ENCODE data around the gene CRIP1. TPM values are rescaled to one million over a fixed set of nuclear protein-coding genes. Genes with fewer than 3 reads are reported as not detected.

Gene CRIP1
- total and polyA plus RNA-seq, 10 of the 15 experiments (the other 5 are each of a cell fraction or from before 2014, with no cell fraction given) = 66.8 to 259 (median 154) TPM

GRCh38 chr14:105442834-105443233 lies 43.9 kb upstream of the CRIP1 start:
- Histone ChIP-seq H4K20me1 (ENCODE audit: control insufficient read depth, insufficient read depth) (no peaks in the 10 kb centered on the region), H3K27ac (ENCODE audit: control insufficient read depth, insufficient read depth) (no peak overlapping the region), H3K4me3 (no peak overlapping the region), H3K4me1 (ENCODE audit: control insufficient read depth, insufficient read depth, low read length) (no peaks in the 10 kb centered on the region), H3K9me3 (replicated peaks; ENCODE audit: control insufficient read depth, insufficient read depth, low read length) (no peaks in the 10 kb centered on the region), H3K36me3 (ENCODE audit: control insufficient read depth in 2 of 2, insufficient read depth in 2 of 2, low read length in 1 of 2) (peaks cover 0 to 20% of the 10 kb centered on the region in 2 experiments; a peak in 3 of 4 replicates), H3K79me2 (ENCODE audit: control insufficient read depth, insufficient read depth, low read length) (peaks cover 2% of the 10 kb centered on the region; the same call in 1 of the 2 replicates), H3K27me3 (replicated peaks in 1 of 2; ENCODE audit: control insufficient read depth in 2 of 2, insufficient read depth in 2 of 2, low read length in 1 of 2) (no peaks in the 10 kb centered on the region), H2AFZ (ENCODE audit: control insufficient read depth, low read depth, low read length) (no peak overlapping the region), H3K9ac (ENCODE audit: control insufficient read depth, insufficient read depth, low read length) (no peak overlapping the region), H3K4me2 (ENCODE audit: control insufficient read depth, insufficient read depth) (no peak overlapping the region)
- in situ Hi-C loops (cut with MboI) = no loop called here
- no peak for TF ChIP-seq KAT2A (conservative IDR thresholded peaks at IDR 0.05; ENCODE audit: control insufficient read depth, low read depth, low read length)
- WGBS (ENCODE audit: insufficient coverage, insufficient replicate concordance, low lambda C conversion rate, missing lambda C conversion rate) = 86% methylated on average over 12 of the region's 12 CpGs
- ChIA-PET RAD21 (ENCODE audit: unreplicated experiment) (no interaction called here), POLR2A (no interaction called here), CTCF (no interaction called here), SMC1A (ENCODE audit: uncharacterized antibody, unreplicated experiment) (no interaction called here)
- DNase-seq (ENCODE audit: low read depth, low spot score) = no peak
- no peak for ATAC-seq
- intact Hi-C loops (cut with micrococcal nuclease; ENCODE audit: unreplicated experiment) = no loop called here
- no peak for FAIRE-seq
- BruUV-seq (replicated peaks) = no TSS peak

- Histone ChIP-seq H3K4me1 (ENCODE audit: control insufficient read depth, insufficient read depth, low read length) (no peaks in the 10 kb centered on the region), H3K9ac (ENCODE audit: control insufficient read depth, insufficient read depth, low read length) (no peak overlapping the region), H3K79me2 (ENCODE audit: control insufficient read depth, insufficient read depth, low read length) (no peaks in the 10 kb centered on the region), H3K4me3 (no peak overlapping the region), H3K36me3 (ENCODE audit: control insufficient read depth in 2 of 2, insufficient read depth in 2 of 2, low read length in 1 of 2) (peaks cover 0 to 14% of the 10 kb centered on the region in 2 experiments; a peak in 3 of 4 replicates), H2AFZ (ENCODE audit: control insufficient read depth, low read depth, low read length) (no peak overlapping the region), H3K27me3 (replicated peaks in 1 of 2; ENCODE audit: control insufficient read depth in 2 of 2, insufficient read depth in 2 of 2, low read length in 1 of 2) (no peaks in the 10 kb centered on the region), H4K20me1 (ENCODE audit: control insufficient read depth, insufficient read depth) (no peaks in the 10 kb centered on the region), H3K4me2 (ENCODE audit: control insufficient read depth, insufficient read depth) (no peak overlapping the region), H3K27ac (ENCODE audit: control insufficient read depth, insufficient read depth) (no peak overlapping the region), H3K9me3 (replicated peaks; ENCODE audit: control insufficient read depth, insufficient read depth, low read length) (no peaks in the 10 kb centered on the region)
- ATAC-seq (no peak), FAIRE-seq (no peak), DNase-seq (ENCODE audit: low read depth, low spot score) (no peak)
- ChIA-PET SMC1A (ENCODE audit: uncharacterized antibody, unreplicated experiment) (no interaction called here), RAD21 (ENCODE audit: unreplicated experiment) (no interaction called here), POLR2A (no interaction called here), CTCF (interaction anchor here (1.0 kb wide), 1 partner anchor 45 kb away, joined by 3 read pairs; no protein-coding TSS in a partner anchor)
- BruUV-seq (replicated peaks) = no TSS peak
- TF ChIP-seq RBBP5 (conservative IDR thresholded peaks at IDR 0.05) (no peak), ETV6 (conservative IDR thresholded peaks at IDR 0.05 in 1 of 2, IDR thresholded peaks at IDR 0.05 in 1 of 2; ENCODE audit: borderline replicate concordance in 1 of 2, low read depth in 1 of 2) (no peak), BRCA1 (IDR thresholded peaks at IDR 0.05; ENCODE audit: low read depth, low read length) (no peak), SUPT20H (IDR thresholded peaks at IDR 0.05; ENCODE audit: borderline replicate concordance, control insufficient read depth, low read depth, low read length) (no peak), SREBF2 (IDR thresholded peaks at IDR 0.05; ENCODE audit: low read length) (no peak), ZNF217 (IDR thresholded peaks at IDR 0.05) (no peak), FOXK2 (IDR thresholded peaks at IDR 0.05) (no peak), TCF3 (IDR thresholded peaks at IDR 0.05; ENCODE audit: borderline replicate concordance, insufficient read depth, low read depth, low read length) (no peak), RELA (IDR thresholded peaks at IDR 0.05; ENCODE audit: borderline replicate concordance, partially characterized antibody) (no peak), ZNF622 (IDR thresholded peaks at IDR 0.05) (no peak)
- in situ Hi-C loops (cut with MboI) (no loop called here), intact Hi-C loops (cut with micrococcal nuclease; ENCODE audit: unreplicated experiment) (no loop called here)
- 86% methylated on average over 17 of the region's 17 CpGs for WGBS (ENCODE audit: insufficient coverage, insufficient replicate concordance, low lambda C conversion rate, missing lambda C conversion rate)
Measured at GRCh38 chr14:105444859-105445258, 41.8 kb upstream of the CRIP1 start.

Data from GM12878 (cell line).